ENCODE results near the gene CASP9.

GRCh38 chr1:15444468-15445389, 79.3 kb downstream of the CASP9 start:
- TF ChIP-seq NR2C2 (CRISPR knock-in tag; IDR thresholded peaks at IDR 0.05), result no peak
- no peak for TF ChIP-seq CTCF (IDR thresholded peaks at IDR 0.05)
- TF ChIP-seq FOXJ3 (CRISPR knock-in tag; IDR thresholded peaks at IDR 0.05; ENCODE audit: borderline replicate concordance), result no peak
- TF ChIP-seq USF1 (CRISPR knock-in tag; IDR thresholded peaks at IDR 0.05), result no peak
- TF ChIP-seq ZNF512 (CRISPR knock-in tag; IDR thresholded peaks at IDR 0.05; ENCODE audit: borderline replicate concordance), result no peak
- no peak for TF ChIP-seq ZNF219 (CRISPR knock-in tag; IDR thresholded peaks at IDR 0.05; ENCODE audit: borderline replicate concordance)
